Brain microvascular endothelial cell (primary cell): ENCODE data around the gene BTBD1.

Source experiments
- DNase-seq: peaks from one replicate; pipeline ENCODE4 v3.0.0-alpha.2; 2020
- H3K27ac ChIP-seq: fragments of 250-450 bp; sonication (Bioruptor Pico); 2 replicates; pipeline ENCODE4 v1.5.1; 2020; ENCODE audit warnings: mild to moderate bottlenecking, moderate library complexity
- H3K27me3 ChIP-seq: fragments of 250-450 bp; sonication (Bioruptor Pico); replicated peaks from 2 replicates; pipeline ENCODE4 v1.5.1; 2020; ENCODE audit warnings: mild to moderate bottlenecking
- H3K36me3 ChIP-seq: fragments of 250-450 bp; sonication (Bioruptor Pico); replicated peaks from 2 replicates; pipeline ENCODE4 v1.5.1; 2020; ENCODE audit warnings: mild to moderate bottlenecking
- H3K4me3 ChIP-seq: 2 replicates; pipeline ENCODE4 v1.5.1; 2011; ENCODE audit warnings: low read depth, mild to moderate bottlenecking, control low read depth, low read length, moderate library complexity
- CTCF ChIP-seq: IDR thresholded peaks from 2 replicates; pipeline ENCODE4 v1.5.1; 2011; ENCODE audit warnings: low read depth, mild to moderate bottlenecking, moderate library complexity, low read length, control low read depth, inconsistent platforms; ENCODE audit errors: missing control alignments
- in situ Hi-C: cut with HindIII; loops from 2 replicates; pipeline ENCODE4 v1.10.0; 2017; ENCODE audit warnings: low sequenced_read_pairs, low pct_ligation_motif_present

BTBD1 gene

GRCh38 chr15:82992436-82992998, 74.5 kb downstream of the BTBD1 start:
- Histone ChIP-seq H3K4me3 (no peak overlapping the region), H3K27ac (no peak overlapping the region), H3K27me3 (no peaks in the 10 kb centered on the region), H3K36me3 (peaks cover 3% of the 10 kb centered on the region)
- in situ Hi-C loops: no loop called here
- TF ChIP-seq CTCF: no peak
- no peak for DNase-seq

- Histone ChIP-seq H3K27ac (peak overlapping the region; percentile 59), H3K4me3 (peak overlapping the region; percentile 97), H3K36me3 (peaks cover 3% of the 10 kb centered on the region), H3K27me3 (no peaks in the 10 kb centered on the region)
- in situ Hi-C loops: no loop called here
- DNase-seq: no peak
- no peak for TF ChIP-seq CTCF
Observed at GRCh38 chr15:82986442-82986780, 80.6 kb downstream of the BTBD1 start.

GRCh38 chr15:82985688-82986441, 81.2 kb downstream of the BTBD1 start, which contains the start of gene RAMAC:
TSS of gene RAMAC (plus strand) at chr15:82986210. CDS start at chr15:82989019, 2,809 bp downstream.
- no peaks in the 10 kb centered on the region for H3K27me3 ChIP-seq
- H3K4me3 ChIP-seq: peak within 1 kb of the TSS; percentile 97
- TF ChIP-seq CTCF: no peak
- DNase-seq: peak; percentile 92
- peaks cover 3% of the 10 kb centered on the region for H3K36me3 ChIP-seq
- in situ Hi-C loops: no loop called here
- peak within 1 kb of the TSS; percentile 59 for H3K27ac ChIP-seq

- DNase-seq: no peak
- TF ChIP-seq CTCF: no peak
- in situ Hi-C loops: no loop called here
- H3K4me3 ChIP-seq: no peak overlapping the region
- H3K36me3 ChIP-seq: no peaks in the 10 kb centered on the region
- H3K27me3 ChIP-seq: no peaks in the 10 kb centered on the region
- no peak overlapping the region for H3K27ac ChIP-seq
Observed at GRCh38 chr15:82980981-82981380, 86.1 kb downstream of the BTBD1 start.

GRCh38 chr15:82979726-82980125, 87.3 kb downstream of the BTBD1 start:
- TF ChIP-seq CTCF: no peak
- H3K27me3 ChIP-seq: no peaks in the 10 kb centered on the region
- in situ Hi-C loops: no loop called here
- no peak overlapping the region for H3K27ac ChIP-seq
- H3K36me3 ChIP-seq: no peaks in the 10 kb centered on the region
- no peak for DNase-seq
- no peak overlapping the region for H3K4me3 ChIP-seq
